Testis (tissue), 3 donors: ENCODE results near the gene ASTN1. TPM values are rescaled to one million over a fixed set of nuclear protein-coding genes. Genes with fewer than 3 reads are reported as not detected.

Experiments used
- DNase-seq: peaks from one replicate; pipeline ENCODE4 v3.0.0-alpha.2; 2019
- H3K27ac ChIP-seq, 2 donors: fragments of 200-600 bp; sonication (generic); one replicate each; pipeline ENCODE4 v1.5.1; 2019
- H3K27me3 ChIP-seq: fragments of 200-600 bp; sonication (generic); one replicate; pipeline ENCODE4 v1.5.1; 2019
- H3K36me3 ChIP-seq: fragments of 200-600 bp; sonication (generic); one replicate; pipeline ENCODE4 v1.5.1; 2017; ENCODE audit warnings: low read depth; ENCODE audit errors: missing control alignments
- H3K4me1 ChIP-seq: fragments of 200-600 bp; sonication (generic); one replicate; pipeline ENCODE4 v1.5.1; 2019
- H3K4me3 ChIP-seq, 2 donors: fragments of 200-600 bp; sonication (generic); one replicate each; pipeline ENCODE4 v1.5.1; 2017 to 2019
- H3K9me3 ChIP-seq: fragments of 200-600 bp; sonication (generic); one replicate; pipeline ENCODE4 v1.5.1; 2017
- POLR2A ChIP-seq: fragments of 450-650 bp; IDR thresholded peaks from one replicate; pipeline ENCODE4 v1.6.1; 2017; ENCODE audit warnings: antibody characterized with exemption, mild to moderate bottlenecking, moderate library complexity
- WGBS, 2 donors: methylation state at CpG; one replicate each; pipeline ENCODE4 v1.1.5; 2018; 5-methylcytosine and 5-hydroxymethylcytosine counted together
- intact Hi-C: fragments of 100-400 bp; cut with DNase I; formaldehyde crosslinking; loops from one replicate; pipeline ENCODE4 v1.15.1; 2023; ENCODE audit warnings: low total_unique reads
- polyA plus RNA-seq: library from polyadenylated mRNA; stranded (reverse); fragments of 350-450 nt; fragmentation: Illumina TruSeq; extraction: RNeasy Lipid Tissue Mini Kit (QIAGEN cat#74804); gene quantifications from one replicate; pipeline ENCODE4 v1.2.3, GENCODE V29; 2014; ENCODE audit warnings: low read depth, low replicate concordance; ENCODE audit not compliant: insufficient read depth
- total RNA-seq, 2 donors: library from RNA; depleted of rRNA; stranded (reverse); fragments of >200 nt; gene quantifications; one replicate each; pipeline ENCODE4 v1.2.3, GENCODE V29; 2016
- TF ChIP-seq, protein P1 (sequence below), 3 experiments: fragments of 450-650 bp in 2 of 3; fragments of 200-600 bp in 1 of 3; sonication (generic) in 1 of 3; IDR thresholded peaks; one replicate each; pipeline ENCODE4 v1.5.1; 2016 to 2019; ENCODE audit warnings: antibody characterized with exemption in 3 of 3, mild to moderate bottlenecking in 2 of 3, moderate library complexity in 1 of 3

The ASTN1 gene
- total and polyA plus RNA-seq, 3 donors from 2014 or later: 1.2 to 2.7 (median 2.1) TPM

DNA sequence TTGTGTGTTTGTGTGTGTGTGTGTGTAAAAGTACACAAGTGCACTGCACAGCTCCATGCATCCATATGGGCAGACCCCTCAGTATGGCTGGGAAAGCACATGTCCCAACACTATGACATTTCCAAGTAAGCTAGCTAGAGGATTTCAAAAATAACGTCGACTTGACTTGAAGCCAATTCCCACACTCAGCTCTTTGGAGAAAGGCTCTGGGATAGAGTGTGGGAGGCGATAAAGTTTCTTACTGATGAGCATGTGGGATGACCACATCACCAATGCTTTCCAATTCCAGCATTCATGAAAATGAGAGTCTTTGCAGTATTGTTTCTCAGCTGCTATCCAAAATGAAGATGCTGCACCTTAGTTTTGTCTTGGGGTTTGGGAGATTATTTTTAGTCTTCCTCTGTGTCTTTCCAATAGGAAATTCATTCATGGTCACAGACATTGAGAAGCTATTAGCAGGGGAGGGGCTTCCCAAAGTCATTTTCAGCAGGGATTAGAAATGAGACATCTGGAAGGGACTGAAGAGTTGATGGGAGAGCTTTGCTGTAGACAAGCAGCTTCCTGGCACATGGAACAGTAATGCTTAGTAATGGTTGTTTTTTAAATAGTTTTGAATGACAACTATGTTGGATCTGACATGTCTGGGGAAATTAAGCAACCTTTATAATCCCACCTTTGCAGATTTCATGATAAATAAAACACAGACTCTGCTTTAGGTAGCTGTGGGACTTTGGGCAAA lies 143.5 kb downstream of the ASTN1 start:
- H3K9me3 ChIP-seq: no peaks in the 10 kb centered on the region
- H3K27ac ChIP-seq: no peak overlapping the region
- H3K4me3 ChIP-seq: no peak overlapping the region
- WGBS, 2 donors: 28 to 55% methylated on average over 3 of the region's 3 CpGs
- intact Hi-C loops: no loop called here
- DNase-seq: no peak
- H3K4me1 ChIP-seq: no peaks in the 10 kb centered on the region
- H3K36me3 ChIP-seq: no peaks in the 10 kb centered on the region
- TF ChIP-seq, protein P1, sequence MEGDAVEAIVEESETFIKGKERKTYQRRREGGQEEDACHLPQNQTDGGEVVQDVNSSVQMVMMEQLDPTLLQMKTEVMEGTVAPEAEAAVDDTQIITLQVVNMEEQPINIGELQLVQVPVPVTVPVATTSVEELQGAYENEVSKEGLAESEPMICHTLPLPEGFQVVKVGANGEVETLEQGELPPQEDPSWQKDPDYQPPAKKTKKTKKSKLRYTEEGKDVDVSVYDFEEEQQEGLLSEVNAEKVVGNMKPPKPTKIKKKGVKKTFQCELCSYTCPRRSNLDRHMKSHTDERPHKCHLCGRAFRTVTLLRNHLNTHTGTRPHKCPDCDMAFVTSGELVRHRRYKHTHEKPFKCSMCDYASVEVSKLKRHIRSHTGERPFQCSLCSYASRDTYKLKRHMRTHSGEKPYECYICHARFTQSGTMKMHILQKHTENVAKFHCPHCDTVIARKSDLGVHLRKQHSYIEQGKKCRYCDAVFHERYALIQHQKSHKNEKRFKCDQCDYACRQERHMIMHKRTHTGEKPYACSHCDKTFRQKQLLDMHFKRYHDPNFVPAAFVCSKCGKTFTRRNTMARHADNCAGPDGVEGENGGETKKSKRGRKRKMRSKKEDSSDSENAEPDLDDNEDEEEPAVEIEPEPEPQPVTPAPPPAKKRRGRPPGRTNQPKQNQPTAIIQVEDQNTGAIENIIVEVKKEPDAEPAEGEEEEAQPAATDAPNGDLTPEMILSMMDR (IDR thresholded peaks at IDR 0.05): no peak
- no peak for TF ChIP-seq POLR2A
- H3K27me3 ChIP-seq: no peaks in the 10 kb centered on the region

DNA sequence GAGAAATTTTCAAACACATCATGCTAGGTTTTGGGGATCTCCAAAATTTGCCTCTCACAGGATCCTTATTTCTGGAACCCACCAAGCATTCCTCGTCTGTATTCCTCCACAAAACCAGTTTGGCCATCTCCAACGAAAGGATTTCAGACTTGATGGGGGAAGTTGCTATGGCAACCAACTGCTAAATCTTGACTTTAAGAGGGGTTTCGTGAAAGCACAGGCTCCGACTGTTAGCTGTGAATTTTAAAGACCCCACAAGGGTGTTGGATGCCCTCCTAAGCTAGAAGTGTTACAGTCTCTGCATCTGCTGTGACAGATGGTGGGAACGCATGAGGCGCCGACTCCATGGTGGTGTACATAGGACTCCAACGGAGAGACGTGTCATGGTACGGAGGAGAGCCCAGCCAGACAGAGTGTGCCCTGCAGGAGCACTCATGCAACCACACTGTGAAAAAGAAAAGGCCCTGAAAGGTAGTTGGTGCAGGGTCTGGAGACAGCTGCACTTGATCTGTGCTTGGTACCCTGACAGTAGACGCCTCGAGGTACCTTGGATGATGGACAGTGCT lies 147.1 kb downstream of the ASTN1 start:
- intact Hi-C loops: no loop called here
- Histone ChIP-seq H3K27me3 (no peaks in the 10 kb centered on the region), H3K4me3 (no peak overlapping the region), H3K27ac (no peak overlapping the region), H3K36me3 (no peaks in the 10 kb centered on the region), H3K4me1 (no peaks in the 10 kb centered on the region), H3K9me3 (no peaks in the 10 kb centered on the region)
- WGBS, 2 donors: 92 to 94% methylated on average over 12 of the region's 12 CpGs
- TF ChIP-seq, protein P1 (IDR thresholded peaks at IDR 0.05): no peak
- TF ChIP-seq POLR2A: no peak
- DNase-seq: no peak

DNA sequence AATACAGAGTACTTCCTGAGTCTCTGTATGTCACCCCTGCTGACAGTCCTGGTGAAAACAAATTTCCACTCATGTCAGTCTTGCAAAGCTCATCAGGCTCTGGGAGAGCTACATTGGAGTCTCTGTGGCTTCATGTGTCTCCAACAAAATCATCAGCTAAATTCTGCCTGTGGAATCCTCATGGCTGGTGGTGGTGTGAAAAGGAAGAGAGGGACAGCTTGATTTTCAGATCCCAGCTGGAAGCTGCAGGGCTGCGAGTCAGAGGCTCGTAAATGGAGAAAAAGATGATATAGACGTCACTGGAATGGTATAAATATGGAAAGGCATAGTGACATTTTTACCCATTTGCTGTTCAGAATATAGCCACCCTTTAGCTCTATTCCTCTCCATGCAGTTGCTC lies 150.2 kb downstream of the ASTN1 start:
- 86 to 99% methylated on average over 3 of the region's 3 CpGs for WGBS, 2 donors
- Histone ChIP-seq H3K4me1 (no peaks in the 10 kb centered on the region), H3K9me3 (no peaks in the 10 kb centered on the region), H3K27ac (no peak overlapping the region), H3K4me3 (no peak overlapping the region), H3K36me3 (no peaks in the 10 kb centered on the region), H3K27me3 (no peaks in the 10 kb centered on the region)
- intact Hi-C loops: no loop called here
- no peak for DNase-seq
- TF ChIP-seq POLR2A: no peak
- TF ChIP-seq, protein P1 (IDR thresholded peaks at IDR 0.05): no peak

DNA sequence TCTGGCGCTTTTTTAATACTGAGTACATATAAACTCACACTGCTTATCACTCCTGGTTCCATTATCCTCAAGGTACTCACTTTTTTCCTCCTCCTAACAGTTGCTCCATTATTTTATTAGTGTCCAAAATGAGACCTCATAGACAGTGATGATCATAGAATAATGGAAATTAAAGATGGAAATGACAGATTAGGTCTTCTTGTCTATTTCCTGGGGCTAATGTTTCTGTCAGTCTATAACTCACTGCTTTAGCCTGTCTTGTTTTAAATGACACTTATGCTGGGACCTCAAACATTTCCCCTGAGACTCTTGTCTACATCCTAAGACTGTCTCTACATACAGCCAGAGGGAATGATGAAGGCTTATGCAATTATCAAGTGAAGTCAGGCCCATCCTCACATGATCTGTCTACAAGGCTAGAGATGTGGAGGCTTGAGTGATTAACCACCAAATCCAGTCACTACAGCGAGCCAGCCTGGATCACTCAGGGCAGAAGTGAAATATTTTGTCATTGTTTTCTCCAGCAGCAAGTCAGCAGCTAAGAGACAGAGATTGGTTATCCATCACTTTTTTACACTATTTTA lies 152.1 kb downstream of the ASTN1 start:
- intact Hi-C loops: no loop called here
- DNase-seq: no peak
- TF ChIP-seq, protein P1 (IDR thresholded peaks at IDR 0.05): no peak
- TF ChIP-seq POLR2A: no peak
- 61 to 68% methylated on average over 2 of the region's 2 CpGs for WGBS, 2 donors
- no peaks in the 10 kb centered on the region for H3K27me3 ChIP-seq
- H3K4me1 ChIP-seq: no peaks in the 10 kb centered on the region
- H3K4me3 ChIP-seq: no peak overlapping the region
- no peak overlapping the region for H3K27ac ChIP-seq
- H3K9me3 ChIP-seq: no peaks in the 10 kb centered on the region
- H3K36me3 ChIP-seq: no peaks in the 10 kb centered on the region
